RCC 7860 (cell line): ENCODE measurements around the gene LRRC71.

ENCODE experiments used
- DNase-seq: peaks from one replicate; pipeline ENCODE4 v3.0.0-alpha.2; 2015; ENCODE audit warnings: low spot score
- FAIRE-seq: peaks from 2 replicates; lab custom pipeline; 2012; peaks lifted over from hg19 to GRCh38; lab: Jason Lieb, UNC

Gene LRRC71

DNA sequence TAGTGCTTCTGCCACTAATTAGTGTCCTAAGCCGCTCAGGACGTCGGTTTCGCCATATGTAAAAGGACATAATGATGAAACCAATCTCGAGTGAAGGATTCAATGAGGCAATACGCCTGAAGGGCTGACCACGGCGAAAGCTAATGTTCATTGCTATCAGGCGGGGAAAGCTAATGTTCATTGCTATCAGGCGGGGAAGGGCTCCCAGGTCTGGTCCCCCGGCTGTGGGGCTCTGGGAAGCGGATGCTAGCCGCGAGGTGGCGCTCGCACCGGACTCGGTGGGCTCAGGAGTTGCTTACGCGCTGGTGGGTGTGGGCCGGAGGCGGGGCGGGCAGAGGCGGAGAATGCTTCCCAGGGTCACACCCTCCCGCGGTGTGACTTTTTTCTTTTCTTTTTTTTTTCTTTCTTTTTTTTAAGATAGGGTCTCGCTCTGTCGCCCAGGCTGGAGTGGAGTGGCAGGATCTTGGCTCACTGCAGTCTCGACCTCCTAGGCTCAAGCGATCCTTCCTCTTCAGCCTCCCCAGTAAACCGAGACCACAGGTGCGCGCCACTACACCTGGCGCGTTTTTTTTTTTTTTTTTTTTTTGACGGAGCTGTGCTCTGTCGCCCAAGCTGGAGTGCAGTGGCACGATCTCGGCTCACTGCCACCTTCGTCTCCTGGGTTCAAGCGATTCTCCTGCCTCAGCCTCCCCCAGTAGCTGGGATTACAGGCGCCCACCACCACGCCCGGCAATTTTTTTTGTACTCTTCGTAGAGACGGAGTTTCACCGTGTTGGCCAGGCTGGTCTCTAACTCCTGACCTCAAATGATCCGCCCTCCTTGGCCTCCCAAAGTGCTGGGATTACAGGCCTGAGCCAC is 28.0 kb upstream of the LRRC71 start:
- no peak for FAIRE-seq
- DNase-seq: peak; percentile 63

DNA sequence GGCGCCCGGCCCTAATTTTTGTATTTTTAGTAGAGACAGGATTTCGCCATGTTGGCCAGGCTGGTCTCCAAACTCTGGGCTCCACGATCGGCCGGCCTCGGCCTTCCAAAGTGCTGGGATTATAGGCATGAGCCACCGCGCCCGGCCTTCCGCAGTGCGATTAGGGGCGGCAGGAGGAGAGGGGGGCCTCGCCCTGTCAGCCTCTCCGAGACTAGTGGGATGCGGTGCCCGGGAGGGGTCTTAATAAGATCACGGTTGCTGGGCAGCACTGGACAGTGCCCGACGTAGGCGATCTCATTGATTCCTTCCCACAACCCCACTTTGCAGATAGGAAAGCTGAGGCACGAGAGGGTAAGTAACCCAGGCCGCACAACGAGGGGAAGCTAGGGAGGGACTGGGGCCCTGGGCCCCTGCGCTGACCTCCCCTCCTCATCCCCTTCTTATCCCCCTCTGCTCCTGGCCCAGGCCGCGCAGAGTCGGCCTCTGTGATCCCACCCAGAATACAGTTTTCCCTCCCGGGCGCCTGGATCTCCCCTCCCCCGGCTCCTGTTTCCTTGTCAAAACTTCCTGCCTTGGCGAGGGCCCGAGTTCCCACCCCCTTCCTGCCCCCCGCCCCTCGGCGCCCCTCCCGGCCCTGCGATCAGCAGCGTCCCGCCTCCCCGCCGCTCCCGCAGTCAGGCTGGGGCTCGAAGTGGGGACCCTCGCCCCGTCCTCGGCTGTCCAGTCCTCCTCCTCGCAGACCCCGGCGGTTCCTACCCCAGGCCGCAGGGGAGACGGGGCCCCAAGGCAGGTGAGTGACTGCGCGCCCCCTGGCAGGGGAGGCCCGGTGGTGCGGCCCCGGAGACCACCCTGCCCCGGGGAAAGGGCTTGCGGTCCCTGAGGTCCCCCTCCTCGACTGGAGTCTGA is 27.1 kb upstream of the LRRC71 start, which contains the start of gene PEAR1:
PEAR1 (plus strand) TSS at position 671 of the 906 bp plus-strand sequence. CDS start 10,209 bp downstream, outside the sequence.
- DNase-seq: no peak
- no peak for FAIRE-seq

DNA sequence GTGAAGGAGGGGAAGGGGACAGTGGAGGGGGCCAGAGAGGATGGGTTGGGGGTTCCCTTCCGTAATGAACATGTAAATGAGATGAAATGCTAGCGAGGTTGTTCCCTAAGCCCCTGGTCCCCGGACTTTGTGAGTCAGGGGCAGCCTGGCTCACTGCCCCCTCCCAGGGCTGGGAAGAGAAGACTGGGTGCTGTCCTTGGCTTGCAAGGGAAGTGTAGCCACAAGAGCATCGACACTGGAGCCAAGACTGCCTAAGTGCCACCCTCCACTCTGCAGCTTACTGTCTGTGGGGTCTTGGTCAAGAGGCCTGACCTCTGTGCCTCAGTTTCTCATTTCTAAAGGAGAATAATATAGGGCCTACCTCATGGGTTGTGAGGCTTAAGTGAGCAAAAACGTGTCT is 26.4 kb upstream of the LRRC71 start:
- DNase-seq (no peak), FAIRE-seq (no peak)

DNA sequence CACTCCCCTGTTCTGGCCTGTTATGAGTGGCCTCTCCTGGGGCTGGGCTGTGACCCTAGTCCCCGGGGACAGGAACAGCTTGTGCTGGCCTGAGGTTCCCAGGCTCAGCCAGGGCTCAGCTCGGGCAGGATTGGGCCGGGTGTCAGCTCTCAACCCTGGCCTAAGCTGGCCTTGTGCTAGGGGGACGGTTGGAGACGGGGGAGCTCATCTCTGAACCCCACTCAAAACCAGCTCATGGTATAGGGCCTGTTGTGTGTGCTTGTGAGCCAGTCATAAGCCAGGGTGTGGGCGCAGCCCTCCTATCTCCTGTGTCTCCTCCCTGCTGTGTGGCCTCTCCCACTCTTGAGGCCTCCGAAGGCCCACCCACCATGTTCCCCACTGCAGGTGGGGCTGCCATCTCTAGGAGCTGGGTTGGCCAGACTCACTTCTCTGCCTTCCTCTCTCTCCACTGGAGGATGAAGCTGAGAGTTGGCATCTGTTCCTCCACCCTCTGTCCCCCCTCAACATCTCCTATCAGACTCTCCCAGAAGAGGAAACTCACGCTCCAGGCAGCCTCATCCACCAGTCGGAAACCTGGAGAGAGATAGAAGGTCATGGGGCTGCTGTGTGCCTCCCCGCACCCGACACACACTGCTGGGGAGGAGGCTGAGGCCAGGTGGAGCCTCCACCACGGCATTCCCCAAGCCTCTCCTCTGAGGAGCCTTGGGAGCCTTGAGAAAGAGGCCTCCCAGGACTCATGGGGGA is 25.5 kb upstream of the LRRC71 start:
- no peak for DNase-seq
- no peak for FAIRE-seq

DNA sequence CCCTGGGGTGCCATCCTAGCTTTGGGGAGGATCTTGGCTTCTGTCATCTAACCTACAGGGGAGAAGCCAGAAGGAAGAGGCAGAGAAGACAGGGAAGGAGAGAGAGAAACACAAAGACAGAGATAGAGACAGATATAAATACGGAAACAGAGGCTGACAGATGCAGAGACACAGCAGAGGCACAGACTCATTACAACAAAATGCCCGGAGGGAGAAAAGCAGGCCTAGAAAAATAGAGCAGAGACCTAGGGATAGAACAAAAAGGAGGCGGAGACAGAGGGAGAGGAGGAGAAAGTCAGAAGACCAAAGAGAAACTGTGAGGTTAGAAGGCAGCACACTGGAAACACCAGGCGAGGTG is 25.0 kb upstream of the LRRC71 start:
- DNase-seq (no peak), FAIRE-seq (no peak)

DNA sequence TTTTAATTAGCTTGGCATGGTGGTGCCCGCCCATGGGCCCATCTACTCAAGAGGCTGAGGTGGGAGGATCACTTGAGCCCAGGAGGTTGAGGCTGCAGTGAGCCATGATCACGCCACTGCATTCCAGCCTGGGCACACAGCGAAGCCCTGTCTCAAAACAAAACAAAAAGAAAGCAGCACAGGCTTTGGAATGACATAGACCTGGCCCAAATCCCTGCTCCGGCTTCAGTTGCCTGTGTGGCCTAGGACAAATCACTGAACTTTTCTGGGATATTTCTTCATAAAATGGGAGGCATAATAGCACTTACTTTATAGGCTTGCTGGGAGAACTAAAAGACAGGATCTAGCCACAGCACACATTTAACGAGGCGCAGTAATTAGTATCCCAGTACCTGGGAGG is 24.5 kb upstream of the LRRC71 start:
- DNase-seq (no peak), FAIRE-seq (no peak)

DNA sequence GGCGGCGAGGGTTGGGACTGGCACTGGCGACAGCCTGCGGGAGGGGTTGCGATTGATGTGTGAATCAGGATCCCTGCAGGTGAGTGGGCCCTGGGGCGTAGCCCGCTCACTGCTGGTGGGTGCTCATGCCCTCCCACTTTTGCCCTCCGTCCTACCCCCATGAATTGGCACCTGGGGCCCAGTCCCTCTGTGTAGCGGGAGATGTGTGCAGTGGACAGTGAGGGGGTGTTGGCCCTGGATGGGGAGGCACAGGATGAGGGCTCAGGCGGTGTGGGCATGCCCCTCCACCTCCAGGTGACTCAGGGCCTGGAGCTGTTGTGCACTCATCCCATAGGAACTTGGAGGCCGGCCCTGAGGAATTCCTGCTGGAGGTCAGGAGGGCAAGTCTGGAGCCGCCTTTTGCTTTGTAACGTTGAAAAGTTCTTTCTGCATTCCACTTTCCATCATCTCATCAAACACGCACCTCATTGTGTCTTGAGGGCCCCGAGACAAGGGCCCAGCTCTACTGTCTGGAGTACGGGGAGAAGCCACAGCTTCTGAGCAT is 23.9 kb upstream of the LRRC71 start:
- peak; percentile 82 for FAIRE-seq
- DNase-seq: peak; percentile 93

DNA sequence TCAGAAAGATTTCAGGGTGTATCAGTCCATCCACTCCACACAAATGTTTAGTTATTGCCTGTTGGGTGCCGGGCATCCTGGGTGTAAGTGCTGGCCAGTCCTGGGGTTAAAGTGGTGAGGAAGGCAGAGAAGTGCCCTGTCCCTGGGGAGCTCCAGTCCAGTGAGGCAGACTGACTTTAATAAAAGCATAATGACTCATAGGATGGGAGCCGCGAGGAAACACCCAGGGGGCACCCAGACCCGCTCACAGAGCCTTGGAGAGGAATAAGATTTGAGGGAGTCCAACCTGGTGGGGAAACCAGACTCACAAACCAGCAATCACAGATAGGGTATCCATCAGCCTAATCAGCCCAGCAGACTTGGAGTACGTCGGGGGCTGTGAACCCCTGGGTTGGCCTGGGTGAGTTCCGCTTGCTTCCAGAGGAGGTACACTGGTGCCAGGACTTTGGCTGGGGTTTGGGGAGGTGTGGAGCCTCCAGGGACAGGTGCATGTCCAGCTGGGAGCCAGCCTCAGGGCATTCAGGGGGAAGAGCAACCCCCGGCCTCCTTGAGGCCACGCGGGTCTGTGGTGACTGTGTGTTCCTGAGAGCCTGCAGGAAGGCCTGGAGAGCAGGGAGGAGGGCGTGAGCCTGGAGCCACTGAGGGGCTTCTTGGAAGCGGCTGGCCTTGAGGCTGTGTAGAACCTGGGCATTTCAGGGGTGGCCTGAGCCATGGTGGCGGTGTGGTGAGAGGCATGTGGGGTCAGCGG is 23.2 kb upstream of the LRRC71 start:
- peak; percentile 71 for DNase-seq
- peak; percentile 58 for FAIRE-seq

DNA sequence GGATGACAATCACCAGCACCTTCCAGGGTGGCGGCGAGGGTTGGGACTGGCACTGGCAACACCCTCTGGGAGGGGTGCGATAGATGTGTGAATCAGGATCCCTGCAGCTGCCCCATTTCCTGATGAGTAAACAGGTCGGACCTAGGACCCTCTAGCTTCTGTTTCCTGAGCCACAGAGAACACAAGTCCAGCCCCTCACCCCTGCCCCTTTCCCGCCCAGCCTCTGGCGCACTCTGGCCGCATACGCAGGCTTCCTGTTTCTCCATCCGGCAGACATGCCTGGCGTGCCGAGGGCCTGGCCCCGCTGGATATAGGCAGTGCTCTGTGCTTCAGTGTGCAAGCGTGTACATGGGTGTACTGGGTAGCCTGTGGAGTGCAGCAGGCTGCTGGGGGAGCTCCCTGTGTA is 22.3 kb upstream of the LRRC71 start:
- no peak for DNase-seq

DNA sequence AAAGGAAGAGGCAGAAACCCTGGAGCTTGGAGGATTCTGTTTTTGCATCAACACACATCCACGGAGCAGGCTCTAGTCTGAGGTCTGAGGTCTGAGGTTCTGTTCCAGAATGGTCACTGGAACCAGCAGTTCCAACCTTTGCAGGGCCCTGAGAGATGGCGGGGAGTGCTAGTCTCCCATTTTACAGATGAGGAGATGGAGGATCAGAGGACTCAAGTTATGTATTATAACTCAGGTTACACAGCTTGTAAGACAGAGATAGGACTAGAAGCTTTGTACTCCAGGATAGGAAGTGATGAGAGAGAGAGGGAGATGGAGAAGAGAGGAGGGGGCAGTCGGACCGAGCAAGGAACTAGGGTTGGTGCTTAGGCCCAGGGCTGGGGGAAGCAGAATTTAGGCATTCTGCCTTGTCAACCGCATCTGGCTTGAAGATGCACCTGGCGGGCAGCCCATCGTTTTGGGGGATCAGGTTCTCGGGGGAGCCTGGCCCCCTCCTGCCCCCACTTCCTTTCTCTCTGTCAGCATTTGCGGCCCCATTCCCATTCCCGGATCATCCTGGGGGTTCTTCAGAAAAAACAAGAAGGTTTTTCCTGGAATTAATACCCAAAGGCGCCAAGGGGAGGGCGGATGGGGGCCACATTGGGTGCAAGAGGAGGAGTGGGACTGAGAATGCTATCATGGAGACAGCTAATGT is 21.3 kb upstream of the LRRC71 start:
- FAIRE-seq: no peak

More for the DNA sequence above, 22.3 kb upstream of the LRRC71 start:
- FAIRE-seq: no peak

DNA sequence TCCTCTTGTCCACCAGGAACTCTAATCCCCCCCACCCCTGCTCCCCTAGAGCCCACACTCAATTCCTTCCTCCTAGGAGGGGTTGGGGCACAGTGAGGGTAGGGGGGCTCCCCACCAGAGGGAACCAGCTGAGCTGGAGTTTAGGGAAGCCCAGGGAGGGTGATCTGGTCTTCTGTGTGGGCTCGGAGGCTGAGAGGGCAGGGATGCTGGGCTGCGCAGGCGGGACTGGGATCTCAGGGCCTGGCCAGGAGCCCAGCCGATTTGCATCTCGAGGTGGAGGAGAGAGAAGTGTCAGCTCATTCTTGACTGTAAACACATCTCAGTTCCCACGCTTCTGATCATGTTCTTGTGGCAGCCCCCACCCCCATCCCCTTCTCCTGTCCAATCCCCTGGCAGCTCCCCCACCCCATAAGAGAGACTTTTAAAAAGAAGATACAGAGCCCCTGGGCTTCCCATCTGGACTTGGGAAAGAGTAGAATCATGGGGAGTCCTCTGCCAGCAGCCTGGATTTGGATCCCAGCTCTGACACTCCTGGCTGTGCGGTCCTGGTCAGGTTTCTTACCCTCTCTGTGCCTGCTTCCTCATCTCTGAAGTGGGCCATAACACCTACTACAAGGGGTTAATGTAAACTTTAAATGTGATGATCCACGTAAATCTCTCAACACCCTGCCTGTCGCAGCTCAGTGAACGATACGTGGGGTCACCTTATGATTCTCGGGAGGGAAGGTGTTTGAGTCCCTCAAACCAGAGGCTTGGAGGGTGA is 20.3 kb upstream of the LRRC71 start:
- no peak for FAIRE-seq
- DNase-seq: no peak

More for the DNA sequence above, 21.3 kb upstream of the LRRC71 start:
- DNase-seq: no peak

DNA sequence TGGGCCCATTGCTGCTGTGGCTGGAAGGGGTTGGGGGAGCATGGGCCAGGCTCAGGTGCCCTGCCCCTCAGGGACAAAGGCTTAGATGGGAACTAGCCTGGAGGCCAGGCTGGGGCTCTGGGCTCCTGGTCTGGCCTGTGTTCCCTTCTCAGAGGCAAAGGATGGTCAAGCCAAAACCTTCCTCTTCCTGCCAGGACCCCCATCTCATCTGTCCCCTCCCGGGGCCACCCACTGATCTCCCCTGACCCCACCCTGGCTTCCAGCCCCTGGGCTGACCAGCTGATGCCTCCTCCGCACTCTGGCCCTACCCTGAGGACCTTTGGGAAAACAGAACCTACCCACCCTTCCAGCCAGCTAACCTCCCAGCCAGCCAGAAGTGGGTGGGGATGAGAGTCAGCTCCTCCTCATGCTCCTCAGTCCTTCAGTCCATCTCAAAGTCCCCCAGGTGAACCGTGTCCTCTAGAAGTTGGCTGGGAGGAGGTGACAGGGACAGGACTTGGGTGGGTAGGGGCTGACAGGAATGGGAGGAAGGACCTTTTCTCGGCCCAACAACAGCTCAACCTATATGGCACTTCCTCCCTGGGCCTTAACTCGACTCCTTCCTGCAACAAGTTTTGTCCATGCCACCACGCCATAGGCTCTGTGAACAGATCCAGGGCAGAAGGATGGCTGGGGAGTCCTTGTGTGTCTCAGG is 19.4 kb upstream of the LRRC71 start:
- no peak for DNase-seq
- no peak for FAIRE-seq

DNA sequence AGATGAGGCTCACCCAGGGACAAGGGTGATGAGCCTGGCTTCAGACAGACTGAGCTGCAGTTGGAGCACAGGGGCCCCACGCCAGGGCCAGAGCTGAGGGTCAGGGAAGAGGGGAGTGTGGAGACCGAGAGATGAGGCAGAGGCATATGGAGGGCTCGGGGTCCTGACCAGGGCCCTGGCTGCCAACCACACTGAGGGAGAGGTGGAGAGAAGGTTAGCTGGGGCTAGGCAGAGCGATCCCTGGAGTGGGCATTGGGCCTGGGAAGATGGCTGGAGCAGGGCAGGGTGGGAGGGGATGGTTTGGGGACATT is 18.9 kb upstream of the LRRC71 start:
- FAIRE-seq (no peak), DNase-seq (no peak)

DNA sequence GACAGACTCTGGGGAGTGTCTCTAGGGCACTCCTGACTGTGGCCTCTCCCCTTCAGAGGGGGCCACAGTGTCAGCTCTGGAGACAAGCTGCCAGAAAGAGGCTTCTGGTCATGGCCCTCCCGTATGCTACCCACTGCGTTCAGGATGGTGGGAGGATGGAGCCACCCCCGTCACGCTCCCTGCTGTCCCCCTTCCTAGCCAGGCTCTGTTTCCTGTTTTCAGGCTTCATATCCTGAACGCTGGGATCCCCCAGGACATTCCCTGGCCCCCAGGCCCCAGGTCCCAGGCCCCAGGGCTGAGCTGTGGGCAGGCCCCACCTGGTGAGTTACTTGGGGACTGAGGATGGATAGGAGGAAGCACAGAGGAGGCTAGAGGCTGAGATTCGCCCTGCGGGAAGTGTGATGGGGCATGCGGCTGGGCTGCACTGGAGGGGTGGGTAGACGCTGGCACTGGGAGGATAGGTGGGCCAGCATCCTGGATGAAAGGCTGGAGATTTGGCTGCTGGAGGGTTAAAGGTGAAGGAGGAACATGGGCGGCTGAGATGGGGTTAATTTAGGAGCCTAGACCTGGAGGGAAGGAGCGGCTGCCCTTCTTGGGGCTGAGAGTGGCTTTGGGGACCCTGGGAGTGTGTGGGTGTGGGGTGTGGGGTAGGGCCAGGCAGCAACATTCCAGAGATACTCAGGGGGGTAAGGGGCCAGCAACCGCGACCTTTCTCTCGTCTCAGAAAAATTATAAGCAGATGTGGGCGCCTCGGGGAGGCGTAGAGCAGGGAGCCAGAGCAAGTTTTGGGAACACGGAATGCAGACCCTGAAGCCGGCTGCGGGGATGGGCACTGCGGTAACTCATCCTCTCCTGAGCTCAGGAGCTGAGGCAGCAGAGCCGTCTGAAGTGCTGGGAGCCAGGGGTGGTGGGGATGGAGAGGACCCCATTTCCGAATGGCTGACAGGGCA is 18.2 kb upstream of the LRRC71 start:
- no peak for DNase-seq
- no peak for FAIRE-seq

DNA sequence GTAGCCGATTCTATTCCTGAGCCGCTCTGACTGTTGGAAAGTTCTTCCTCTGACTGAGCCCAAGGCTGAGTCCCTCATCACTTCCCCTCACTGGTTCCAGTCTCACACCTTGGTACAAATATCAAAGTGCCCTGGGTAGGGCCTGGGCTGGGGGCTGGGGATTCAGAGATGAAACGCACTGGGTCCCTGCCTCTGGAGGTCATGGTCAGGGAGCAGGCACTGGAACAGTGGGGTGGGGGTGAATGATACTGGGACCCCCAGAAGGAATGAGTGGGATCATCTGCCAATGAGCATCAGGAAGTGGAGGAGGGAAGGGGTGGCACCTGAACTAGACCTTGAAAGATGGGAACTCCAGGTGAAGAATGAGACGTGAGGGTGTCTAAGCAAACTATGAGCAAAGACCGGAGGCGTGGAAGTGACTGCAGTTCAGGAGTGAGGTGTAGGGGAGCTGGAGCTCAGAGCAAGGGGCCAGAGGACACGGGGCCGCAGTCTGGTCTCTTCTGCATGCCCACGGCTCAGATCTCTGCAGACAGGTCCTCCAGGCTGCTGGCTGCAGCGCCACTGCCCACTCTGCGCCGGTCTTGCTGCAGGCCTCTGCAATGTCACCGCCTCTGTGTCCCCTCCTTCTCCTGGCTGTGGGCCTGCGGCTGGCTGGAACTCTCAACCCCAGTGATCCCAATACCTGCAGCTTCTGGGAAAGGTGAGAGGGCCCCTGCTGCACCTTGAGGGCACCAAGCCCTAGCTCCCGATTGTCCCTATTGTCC is 16.9 kb upstream of the LRRC71 start:
- FAIRE-seq (no peak), DNase-seq (no peak)

DNA sequence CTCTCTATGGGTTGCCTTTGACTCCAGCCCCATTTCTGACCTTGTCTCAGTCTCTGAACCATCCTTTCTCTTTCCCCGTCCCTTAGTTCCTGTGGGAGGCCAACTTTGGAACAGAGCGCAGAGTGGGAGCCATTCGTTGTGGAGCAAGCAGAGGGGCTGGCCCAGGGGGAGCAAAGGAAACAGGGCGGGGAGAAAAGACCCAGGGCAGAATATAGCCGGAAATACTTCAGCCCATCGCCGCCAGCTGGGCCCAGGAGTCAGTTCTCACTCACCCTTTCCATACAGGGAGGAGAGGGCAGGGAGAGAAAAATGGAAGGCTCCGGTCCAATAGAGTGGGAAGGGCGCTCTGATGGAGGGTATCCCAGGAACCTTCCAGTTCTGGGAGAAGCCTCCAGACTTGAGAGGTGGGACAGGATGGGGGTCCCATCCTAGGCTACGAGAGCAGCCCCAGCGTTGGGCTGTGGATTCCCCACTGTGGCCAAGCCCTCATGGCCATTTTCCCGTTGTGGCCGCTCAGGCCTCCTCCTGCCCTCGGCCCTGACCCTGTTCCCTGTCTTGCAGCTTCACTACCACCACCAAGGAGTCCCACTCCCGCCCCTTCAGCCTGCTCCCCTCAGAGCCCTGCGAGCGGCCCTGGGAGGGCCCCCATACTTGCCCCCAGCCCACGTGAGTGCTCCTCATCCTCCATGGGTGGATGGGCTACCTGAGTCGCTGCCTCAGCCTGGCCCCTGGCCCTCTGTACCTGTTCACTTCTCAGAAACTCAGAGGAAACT is 16.1 kb upstream of the LRRC71 start:
- DNase-seq (no peak), FAIRE-seq (no peak)
